HCT116 (cell line): ENCODE data around the gene SMARCB1. TPM values are rescaled to one million over a fixed set of nuclear protein-coding genes. Genes with fewer than 3 reads are reported as not detected.

ENCODE experiments used
- ATAC-seq: fragments of 200-7000 bp; cut with Tn5 transposase; 2 replicates; pipeline ENCODE4 v1.9.1; 2020; ENCODE audit warnings: mild to moderate bottlenecking, moderate library complexity
- BruUV-seq: library from RNA; stranded (reverse); fragments of 400-500 nt; replicated peaks from 2 replicates; lab custom pipeline; 2021; lab: Mats Ljungman, UMichigan
- CTCF ChIA-PET: fragments of 300-600 bp; sonication (Branson Sonifier 250); formaldehyde crosslinking; loops from one replicate; lab custom pipeline; 2021; ENCODE audit warnings: antibody characterized with exemption; lab: Charles Lee
- POLR2A ChIA-PET: fragments of 300-600, 350-600 bp; sonication (Branson Sonifier 250); formaldehyde crosslinking; loops from one replicate; lab custom pipeline; 2021; ENCODE audit warnings: antibody characterized with exemption; lab: Charles Lee
- RAD21 ChIA-PET, 2 experiments: fragments of 300-600 bp; sonication (Branson Sonifier 250); formaldehyde crosslinking; loops; one replicate each; lab custom pipeline; 2023; ENCODE audit warnings: low total read pairs in 2 of 2; ENCODE audit not compliant: uncharacterized antibody in 2 of 2, unreplicated experiment in 2 of 2, low non-redundant PET in 1 of 2; lab: Charles Lee
- DNase-seq: peaks from one replicate; pipeline ENCODE4 v3.0.0-alpha.2; 2010; ENCODE audit warnings: low read depth, low spot score
- H2AFZ ChIP-seq: fragments of 200-600 bp; shearing (Covaris generic), sonication (generic); 2 replicates; pipeline ENCODE4 v1.6.1; 2017; ENCODE audit warnings: low read depth, mixed run types, mixed read lengths, antibody characterized with exemption, low read length; ENCODE audit not compliant: poor library complexity, severe bottlenecking
- H3K27ac ChIP-seq: 2 replicates; pipeline ENCODE4 v1.5.1; 2012; ENCODE audit warnings: low read depth, low read length
- H3K27me3 ChIP-seq: fragments of 200-600 bp; sonication (generic); 2 replicates; pipeline ENCODE4 v1.6.1; 2016; ENCODE audit warnings: mixed run types, low read length, mixed read lengths; ENCODE audit not compliant: insufficient read depth
- H3K36me3 ChIP-seq, 2 experiments: fragments of 200-500 bp in 1 of 2; fragments of 200-600 bp in 1 of 2; sonication (Bioruptor generic) in 1 of 2; sonication (generic) in 1 of 2; 2 replicates each; pipeline versions ENCODE4 v1.5.1 to v1.6.1; 2014 to 2016; ENCODE audit warnings: low read length in 2 of 2, inconsistent platforms in 1 of 2, mixed read lengths in 1 of 2, mixed run types in 1 of 2; ENCODE audit not compliant: insufficient read depth in 2 of 2, control insufficient read depth in 1 of 2
- H3K4me1 ChIP-seq, 2 experiments: fragments of 200-600 bp in 1 of 2; sonication (generic) in 1 of 2; 2 replicates each; pipeline versions ENCODE4 v1.5.1 to v1.6.1; 2012 to 2017; ENCODE audit warnings: low read length in 2 of 2, inconsistent platforms in 1 of 2, mild to moderate bottlenecking in 1 of 2, mixed read lengths in 1 of 2, mixed run types in 1 of 2, moderate library complexity in 1 of 2; ENCODE audit not compliant: insufficient read depth in 2 of 2, control insufficient read depth in 1 of 2
- H3K4me2 ChIP-seq: fragments of 200-600 bp; sonication (generic); 2 replicates; pipeline ENCODE4 v1.6.1; 2017; ENCODE audit warnings: mixed run types, low read length, mixed read lengths
- H3K4me3 ChIP-seq, 2 experiments: fragments of 200-600 bp in 1 of 2; sonication (generic) in 1 of 2; replicated peaks in 1 of 2; 2 replicates each; pipeline ENCODE4 v1.5.1; 2011 to 2016; ENCODE audit warnings: low read length in 2 of 2, control low read depth in 1 of 2, low read depth in 1 of 2, mild to moderate bottlenecking in 1 of 2, mixed read lengths in 1 of 2, mixed run types in 1 of 2
- H3K79me2 ChIP-seq: fragments of 200-600 bp; sonication (generic); 2 replicates; pipeline ENCODE4 v1.6.1; 2017; ENCODE audit warnings: mild to moderate bottlenecking, mixed run types, low read length, moderate library complexity, mixed read lengths; ENCODE audit not compliant: insufficient read depth
- H3K9ac ChIP-seq: fragments of 200-600 bp; sonication (generic); 2 replicates; pipeline ENCODE4 v1.6.1; 2016; ENCODE audit warnings: low read length, mixed read lengths
- H3K9me2 ChIP-seq: fragments of 200-600 bp; sonication (generic), shearing (Covaris generic); 2 replicates; pipeline ENCODE4 v1.6.1; 2017; ENCODE audit warnings: mixed run types, mild to moderate bottlenecking, moderate library complexity; ENCODE audit not compliant: insufficient read depth
- H3K9me3 ChIP-seq, 2 experiments: fragments of 200-500 bp in 1 of 2; fragments of 200-600 bp in 1 of 2; sonication (Bioruptor generic) in 1 of 2; sonication (generic) in 1 of 2; 2 replicates each; pipeline ENCODE4 v1.6.1; 2014 to 2017; ENCODE audit warnings: low read length in 2 of 2, mixed read lengths in 2 of 2, inconsistent platforms in 1 of 2, low read depth in 1 of 2, mild to moderate bottlenecking in 1 of 2, mixed run types in 1 of 2, moderate library complexity in 1 of 2; ENCODE audit not compliant: control insufficient read depth in 1 of 2, insufficient read depth in 1 of 2
- H4K20me1 ChIP-seq: fragments of 200-600 bp; sonication (generic), shearing (Covaris generic); 2 replicates; pipeline ENCODE4 v1.6.1; 2017; ENCODE audit warnings: mixed run types, mild to moderate bottlenecking, moderate library complexity; ENCODE audit not compliant: insufficient read depth
- ATF3 ChIP-seq: IDR thresholded peaks from 2 replicates; pipeline ENCODE4 v1.6.1; 2012
- CBX3 ChIP-seq: IDR thresholded peaks from 2 replicates; pipeline ENCODE4 v1.6.1; 2012; ENCODE audit warnings: low read depth
- CEBPB ChIP-seq: IDR thresholded peaks from 2 replicates; pipeline ENCODE4 v1.6.1; 2012; ENCODE audit warnings: low read depth
- EGR1 ChIP-seq: IDR thresholded peaks from 2 replicates; pipeline ENCODE4 v1.6.1; 2012; ENCODE audit warnings: low read depth
- EZH2 ChIP-seq: fragments of 200-600 bp; sonication (generic); IDR thresholded peaks from 2 replicates; pipeline ENCODE4 v1.6.1; 2017; ENCODE audit warnings: antibody characterized with exemption, mixed run types
- EZH2phosphoT487 ChIP-seq: fragments of 200-600 bp; IDR thresholded peaks from 2 replicates; pipeline ENCODE4 v1.6.1; 2018; ENCODE audit warnings: antibody characterized with exemption, borderline replicate concordance
- FOSL1 ChIP-seq: IDR thresholded peaks from 2 replicates; pipeline ENCODE4 v1.6.1; 2012; ENCODE audit warnings: low read depth
- JUND ChIP-seq: IDR thresholded peaks from 2 replicates; pipeline ENCODE4 v1.6.1; 2012
- MAX ChIP-seq: IDR thresholded peaks from 2 replicates; pipeline ENCODE4 v1.6.1; 2012
- POLR2A ChIP-seq: IDR thresholded peaks from 2 replicates; pipeline ENCODE4 v1.7.0; 2011; ENCODE audit warnings: borderline replicate concordance; ENCODE audit not compliant: insufficient read depth, insufficient read length; ENCODE audit errors: extremely low read depth
- RAD21 ChIP-seq: IDR thresholded peaks from 2 replicates; pipeline ENCODE4 v1.6.1; 2012; ENCODE audit warnings: low read depth, mild to moderate bottlenecking
- REST ChIP-seq: IDR thresholded peaks from 2 replicates; pipeline ENCODE4 v1.6.1; 2012; ENCODE audit warnings: low read depth
- SP1 ChIP-seq: IDR thresholded peaks from 2 replicates; pipeline ENCODE4 v1.6.1; 2012; ENCODE audit warnings: low read depth
- SRF ChIP-seq: IDR thresholded peaks from 2 replicates; pipeline ENCODE4 v1.6.1; 2012; ENCODE audit warnings: low read depth
- TCF7L2 ChIP-seq: IDR thresholded peaks from 2 replicates; pipeline ENCODE4 v1.7.0; 2011; ENCODE audit warnings: borderline replicate concordance, inconsistent platforms; ENCODE audit not compliant: insufficient read depth, insufficient read length; ENCODE audit errors: extremely low read depth
- ZBTB33 ChIP-seq: IDR thresholded peaks from 2 replicates; pipeline ENCODE4 v1.6.1; 2011; ENCODE audit warnings: mild to moderate bottlenecking, low read length, moderate library complexity; ENCODE audit not compliant: insufficient replicate concordance; ENCODE audit errors: extremely low read depth
- ZFX ChIP-seq: fragments of 450-650 bp; IDR thresholded peaks from 2 replicates; pipeline ENCODE4 v1.6.1; 2017
- ZNF274 ChIP-seq: fragments of 200-500 bp; sonication (Bioruptor generic); IDR thresholded peaks from 2 replicates; pipeline ENCODE4 v1.6.1; 2014; ENCODE audit warnings: mild to moderate bottlenecking, low read depth, low read length, inconsistent platforms
- intact Hi-C: fragments of 100-400 bp; cut with micrococcal nuclease; formaldehyde crosslinking; loops from 2 replicates; pipeline ENCODE4 v1.10.0; 2022
- total RNA-seq: library from RNA; stranded (reverse); gene quantifications from one replicate; pipeline ENCODE4 v1.2.1, GENCODE V29; 2021; ENCODE audit not compliant: unreplicated experiment

Gene SMARCB1
- total RNA-seq, 1 experiment from 2014 or later = 101 TPM

DNA sequence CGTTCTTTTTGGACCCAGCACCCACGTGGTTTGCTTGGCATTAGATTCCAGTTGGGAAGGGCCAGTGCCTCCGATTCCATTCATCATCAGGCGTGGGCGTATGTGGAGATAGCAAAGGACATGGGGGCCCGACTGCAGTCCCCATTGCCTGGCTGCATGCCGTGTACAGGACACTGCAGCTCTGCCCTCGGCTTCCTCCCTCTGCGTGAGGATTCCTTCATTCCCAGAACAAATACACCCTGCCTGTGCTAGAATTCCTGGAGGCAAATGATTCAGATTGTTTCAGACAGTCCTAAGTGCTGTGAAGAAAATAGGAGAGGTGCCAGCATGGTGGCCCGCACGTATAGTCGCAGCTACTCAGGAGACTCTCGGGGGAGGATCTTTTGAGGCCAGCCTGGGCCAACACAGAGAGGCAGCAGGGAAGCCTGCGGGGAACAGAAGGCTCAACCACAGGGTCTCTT, 36.6 kb downstream of the SMARCB1 start:
- H3K79me2 ChIP-seq = no peaks in the 10 kb centered on the region
- H2AFZ ChIP-seq = no peak overlapping the region
- no peak for DNase-seq
- no peak overlapping the region for H3K9ac ChIP-seq
- H3K4me2 ChIP-seq = no peak overlapping the region
- TF ChIP-seq SP1 (no peak), SRF (no peak), EGR1 (no peak), EZH2 (no peak), ZNF274 (no peak), FOSL1 (no peak), RAD21 (no peak), ZFX (no peak), MAX (no peak), ZBTB33 (no peak), TCF7L2 (no peak), POLR2A (no peak), JUND (no peak), CBX3 (no peak), EZH2phosphoT487 (no peak), ATF3 (no peak), CEBPB (no peak), REST (no peak)
- TF ChIP-seq, all 23 proteins: peak for 0
- no peak overlapping the region for H3K4me3 ChIP-seq
- intact Hi-C loops = no loop called here
- no peak overlapping the region for H3K27ac ChIP-seq
- H3K4me1 ChIP-seq = no peaks in the 10 kb centered on the region
- ChIA-PET POLR2A (no interaction called here), CTCF (no interaction called here), RAD21 (interaction anchor here in 1 of 2 experiments (0.7 kb wide), 1 partner anchor 423 kb away, joined by 3 read pairs; no protein-coding TSS in a partner anchor)
- H3K27me3 ChIP-seq = no peaks in the 10 kb centered on the region
- no peak for ATAC-seq
- no peaks in the 10 kb centered on the region for H4K20me1 ChIP-seq
- BruUV-seq = no TSS peak
- no peaks in the 10 kb centered on the region for H3K9me3 ChIP-seq
- H3K9me2 ChIP-seq = no peaks in the 10 kb centered on the region
- H3K36me3 ChIP-seq = peaks cover 17 to 33% of the 10 kb centered on the region in 2 experiments; a peak in 3 of 4 replicates
